Fibroblast of mammary gland (primary cell): Measurements from ENCODE around the gene B3GALT5.

ENCODE experiments used
- DNase-seq: peaks from one replicate; pipeline ENCODE4 v3.0.0-alpha.2; 2010; ENCODE audit warnings: low read depth
- H3K4me3 ChIP-seq: 2 replicates; pipeline ENCODE4 v1.5.1; 2011; ENCODE audit warnings: low read depth, mild to moderate bottlenecking, low read length, moderate library complexity; ENCODE audit not compliant: control insufficient read depth
- CTCF ChIP-seq: conservative IDR thresholded peaks from 2 replicates; pipeline ENCODE4 v1.5.1; 2011; ENCODE audit warnings: low read depth, low read length, inconsistent platforms; ENCODE audit not compliant: control insufficient read depth, insufficient read depth

The B3GALT5 gene

DNA sequence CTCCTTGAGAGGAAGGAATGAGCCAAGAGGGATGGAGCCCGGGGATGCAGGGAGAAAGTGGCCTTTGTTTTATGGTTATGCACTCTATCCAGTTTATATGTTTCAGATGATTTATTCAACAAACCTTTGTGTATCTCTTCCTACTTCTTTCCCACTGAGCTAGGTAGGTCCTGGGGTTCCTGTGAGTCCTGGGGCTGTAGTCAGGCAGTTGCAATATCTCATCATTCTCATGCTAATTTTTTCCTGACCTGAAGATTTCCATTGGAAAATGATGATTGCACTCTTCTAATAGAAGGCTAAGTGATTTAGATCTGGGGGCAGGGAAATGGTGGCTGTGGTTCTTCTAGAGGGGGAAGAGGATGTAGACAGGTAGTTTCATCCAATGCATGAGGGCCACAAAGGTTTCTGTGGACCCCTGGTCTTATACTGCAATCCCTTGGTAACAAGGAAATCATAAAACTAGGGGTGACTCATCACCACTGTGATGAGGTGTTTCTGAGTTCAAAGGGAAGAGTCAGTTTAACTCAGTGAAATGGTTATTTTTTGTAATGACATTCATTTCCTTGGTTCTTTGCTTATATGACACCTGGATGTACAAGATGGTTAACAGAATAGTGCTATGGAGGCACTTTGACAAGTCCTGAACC is 20.2 kb downstream of the B3GALT5 start:
- TF ChIP-seq CTCF = no peak
- no peak overlapping the region for H3K4me3 ChIP-seq
- peak; percentile 53 for DNase-seq

DNA sequence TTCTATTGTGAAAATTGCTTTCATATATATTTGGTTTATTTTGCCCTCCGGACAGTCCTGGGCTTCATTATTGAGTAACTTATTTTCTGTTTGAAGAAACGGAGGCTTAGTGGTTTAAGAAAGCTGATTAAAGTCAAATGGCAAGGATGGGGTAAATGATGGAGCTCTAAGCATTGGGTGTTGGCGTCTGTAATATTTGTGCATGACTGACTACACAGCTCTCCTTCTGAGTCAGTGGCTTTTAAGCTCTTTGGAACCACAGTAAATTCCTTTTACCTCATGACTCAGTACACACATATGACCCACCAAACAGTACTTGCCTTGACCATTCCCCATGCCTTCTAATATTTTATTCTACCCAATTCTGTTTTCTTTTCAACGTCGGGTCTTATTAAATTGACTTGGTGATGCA is 21.0 kb downstream of the B3GALT5 start:
- no peak overlapping the region for H3K4me3 ChIP-seq
- no peak for TF ChIP-seq CTCF
- peak; percentile 92 for DNase-seq

- no peak overlapping the region for H3K4me3 ChIP-seq
- no peak for TF ChIP-seq CTCF
- no peak for DNase-seq
Observed at GRCh38 chr21:39634507-39634906, 21.8 kb downstream of the B3GALT5 start.

- no peak overlapping the region for H3K4me3 ChIP-seq
- no peak for DNase-seq
- no peak for TF ChIP-seq CTCF
Observed at GRCh38 chr21:39637197-39637970, 24.6 kb downstream of the B3GALT5 start.

GRCh38 chr21:39637971-39638240 is 25.2 kb downstream of the B3GALT5 start:
- TF ChIP-seq CTCF = no peak
- no peak for DNase-seq
- H3K4me3 ChIP-seq = no peak overlapping the region

DNA sequence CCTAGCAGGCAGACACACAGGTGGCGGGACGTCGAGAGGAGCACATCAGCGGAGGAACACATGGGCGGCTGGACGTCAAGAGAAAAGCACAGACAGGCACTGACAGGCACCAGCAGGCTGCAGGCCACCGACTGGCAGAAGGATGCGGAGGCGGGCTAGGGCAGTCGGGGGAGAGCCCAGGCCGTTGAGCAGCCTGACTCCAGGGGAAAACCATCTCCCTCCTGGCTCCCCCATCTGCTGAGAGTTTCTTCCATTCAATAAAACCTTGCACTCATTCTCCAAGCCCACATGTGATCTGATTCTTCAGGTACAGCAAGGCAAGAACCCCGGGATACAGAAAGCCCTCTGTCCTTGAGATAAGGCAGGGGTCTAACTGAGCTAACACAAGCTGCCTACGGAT is 25.5 kb downstream of the B3GALT5 start:
- DNase-seq = no peak
- H3K4me3 ChIP-seq = no peak overlapping the region
- TF ChIP-seq CTCF = no peak

- H3K4me3 ChIP-seq = no peak overlapping the region
- no peak for TF ChIP-seq CTCF
- DNase-seq = no peak
Observed at GRCh38 chr21:39640754-39641153, 28.0 kb downstream of the B3GALT5 start.
